Heart right ventricle (tissue), 16 donors: ENCODE results near the gene VPS51. TPM values are rescaled to one million over a fixed set of nuclear protein-coding genes. Genes with fewer than 3 reads are reported as not detected.
A peak's percentile ranks its signal among the peaks of the same experiment; 100 is the strongest.

Experiments
- ATAC-seq, 8 donors: fragments of 200-7000 bp; cut with Tn5 transposase; one replicate each; pipeline ENCODE4 v1.9.1; 2020; ENCODE audit warnings: mild to moderate bottlenecking in 8 of 8, moderate library complexity in 8 of 8, moderate number of reproducible peaks in 1 of 8
- DNase-seq, 2 donors: peaks; one replicate each; pipeline ENCODE4 v3.0.0-alpha.2; 2020
- H3K27ac ChIP-seq, 10 donors: fragments of 200-600 bp; sonication (generic) in 2 of 10; one replicate each; pipeline versions ENCODE4 v1.5.0 to v1.8.0; 2020 to 2022; ENCODE audit warnings: mild to moderate bottlenecking in 3 of 10
- H3K27me3 ChIP-seq, 7 donors: fragments of 200-600 bp; one replicate each; pipeline ENCODE4 v1.8.0; 2021 to 2022; ENCODE audit warnings: mild to moderate bottlenecking in 2 of 7
- H3K36me3 ChIP-seq, 9 donors: fragments of 200-600 bp; sonication (generic) in 1 of 9; one replicate each; pipeline versions ENCODE4 v1.5.0 to v1.8.0; 2020 to 2022; ENCODE audit warnings: mild to moderate bottlenecking in 2 of 9
- H3K4me1 ChIP-seq, 9 donors: fragments of 200-600 bp; sonication (generic) in 1 of 9; one replicate each; pipeline versions ENCODE4 v1.5.0 to v1.8.0; 2020 to 2022; ENCODE audit warnings: mild to moderate bottlenecking in 4 of 9
- H3K4me3 ChIP-seq, 10 donors: fragments of 200-600 bp; sonication (generic) in 2 of 10; one replicate each; pipeline versions ENCODE4 v1.5.0 to v1.8.0; 2020 to 2022; ENCODE audit warnings: mild to moderate bottlenecking in 7 of 10, moderate library complexity in 2 of 10
- H3K9me3 ChIP-seq, 11 donors: fragments of 200-600 bp in 10 of 11; sonication (generic) in 2 of 11; one replicate each; pipeline versions ENCODE4 v1.5.0 to v1.8.0; 2013 to 2022; ENCODE audit warnings: mild to moderate bottlenecking in 2 of 11, control low read depth in 1 of 11, moderate library complexity in 1 of 11
- CTCF ChIP-seq, 9 donors: fragments of 200-600 bp; sonication (generic) in 2 of 9; IDR thresholded peaks; one replicate each; pipeline versions ENCODE4 v1.5.0 to v1.8.0; 2021 to 2022; ENCODE audit warnings: antibody characterized with exemption in 9 of 9, mild to moderate bottlenecking in 5 of 9, moderate library complexity in 1 of 9
- WGBS, 2 donors: extraction: QIAGEN DNeasy Blood & Tissue Kit; methylation state at CpG; one replicate each; pipeline ENCODE4 v1.1.7; 2013; ENCODE audit warnings: inconsistent platforms in 1 of 2; 5-methylcytosine and 5-hydroxymethylcytosine counted together
- intact Hi-C, 10 donors: fragments of 100-400 bp; cut with DNase I; formaldehyde crosslinking; loops; one replicate each; pipeline versions ENCODE4 v1.11.1 to v1.14.2; 2022
- polyA plus RNA-seq, 2 donors: library from polyadenylated mRNA; stranded (reverse); fragments of 200-250 nt; gene quantifications; one replicate each; pipeline ENCODE4 v1.2.3, GENCODE V29; 2013
- total RNA-seq, 10 donors: library from RNA; stranded (reverse); fragmentation: NEBNext Ultra II Directional in 3 of 10; extraction: Animal tissue kit (Norgen Biotek cat#: 25700) in 3 of 10; gene quantifications; one replicate each; pipeline versions ENCODE4 v1.2.1 to v1.2.4, GENCODE V29; 2021 to 2023
- donor health status: Arrhythmogenic right ventricular cardiomyopathy.
- donor health status: ischemic (EF 13 %, LVEDD 7.1; RV severe dilation, severe dysfunction).
- donor health status: healthy with polysubstance abuse.
- donor health status: DM: no; HTN: yes; CAD: no.
- donor health status: DM: no; HTN: no; CAD: no.
- donor health status: ischemic (EF 25% LVEDD 6.9; RV normal size, moderate dysfunction).
- donor health status: ischemic (EF 25% LVEDD 5.7; RV mildly dilated, moderate dysfunction).
- donor health status: healthy.
- donor health status: DM: yes; HTN: yes; CAD: no.
- donor health status: Ischemic cardiomyopathy.
- donor health status: ischemic (EF 35%, LVEDD 5.7; RV mildly dilated, moderate dysfunction).
- donor health status: nonischemic (EF 11% LVEDD 7.7; RV severe dilation, severe dysfunction).
- donor health status: DM: yes; HTN: yes; CAD: no.
- donor health status: PGD.
- donor health status: ischemic (EF 29% LVEDD 5.4; RV normal size, mild dysfunction).
- donor health status: nonischemic (EF 23%, LVEDD 6.1; RV moderate dilation, normal function).

VPS51 gene
- total and polyA plus RNA-seq, 12 donors = 79.2 to 123 (median 100) TPM

GRCh38 chr11:65078786-65079342, 17.1 kb upstream of the VPS51 start:
- Histone ChIP-seq H3K4me3 (no peak overlapping the region), H3K4me1 (peaks cover 0 to 21% (median 7%) of the 10 kb centered on the region in 9 donors), H3K27ac (no peak overlapping the region), H3K9me3 (no peaks in the 10 kb centered on the region), H3K36me3 (peaks cover 0 to 16% (median 0%) of the 10 kb centered on the region in 9 donors), H3K27me3 (no peaks in the 10 kb centered on the region)
- intact Hi-C loops = no loop called here
- DNase-seq (no peak), ATAC-seq (no peak)
- TF ChIP-seq CTCF (IDR thresholded peaks at IDR 0.05) = no peak
- 88 to 93% methylated on average over 9 of the region's 9 CpGs for WGBS, 2 donors

- intact Hi-C loops = loop anchor here in 6 of 10 donors (5.0 to 10.0 kb wide), 5 partner anchors 39 to 158 kb away; partner anchors contain the start of genes FAU (in 2 of the 6), MRPL49 (in 2 of the 6), SNX15 (in 2 of the 6) and ARL2 (in 1 of the 6)
- H3K4me3 ChIP-seq = peak overlapping the region; percentile 64 to 93 (median 81)
- peaks cover 6 to 34% (median 20%) of the 10 kb centered on the region in 9 donors for H3K4me1 ChIP-seq
- H3K9me3 ChIP-seq = no peaks in the 10 kb centered on the region
- no peak for TF ChIP-seq CTCF (IDR thresholded peaks at IDR 0.05)
- peak in 1 of 8 donors; percentile 2 for ATAC-seq
- WGBS, 2 donors = 3 to 8% methylated on average over 13 of the region's 13 CpGs
- no peak for DNase-seq
- H3K27me3 ChIP-seq = no peaks in the 10 kb centered on the region
- peaks cover 0 to 50% (median 17%) of the 10 kb centered on the region in 9 donors for H3K36me3 ChIP-seq
- H3K27ac ChIP-seq = peak overlapping the region in 7 of 10 donors; percentile 82 to 96 (median 93)
These were observed 12.7 kb upstream of the VPS51 start for GRCh38 chr11:65083134-65083833.

- peaks cover 6 to 34% (median 20%) of the 10 kb centered on the region in 9 donors for H3K4me1 ChIP-seq
- H3K27me3 ChIP-seq = no peaks in the 10 kb centered on the region
- ATAC-seq (peak; percentile 94 to 98 (median 98)), DNase-seq (peak; percentile 95)
- TF ChIP-seq CTCF (IDR thresholded peaks at IDR 0.05) = no peak
- no peaks in the 10 kb centered on the region for H3K9me3 ChIP-seq
- peak within 1 kb of the TSS; percentile 64 to 93 (median 81) for H3K4me3 ChIP-seq
- H3K36me3 ChIP-seq = peaks cover 0 to 57% (median 17%) of the 10 kb centered on the region in 9 donors
- 0% methylated on average over 79 of the region's 79 CpGs for WGBS, 2 donors
- H3K27ac ChIP-seq = peak within 1 kb of the TSS; percentile 79 to 96 (median 92)
- intact Hi-C loops = loop anchor here in 6 of 10 donors (1.0 to 10.0 kb wide), 11 partner anchors 12 to 159 kb away; partner anchors contain the start of genes FAU (in 4 of the 6), MRPL49 (in 4 of the 6), SNX15 (in 3 of the 6) and SAC3D1 (in 2 of the 6)
These were observed 12.0 kb upstream of the VPS51 start, which contains the start of the genes CDCA5 and ZFPL1 for GRCh38 chr11:65083834-65084597. Gene CDCA5, minus strand, starts transcription at chr11:65084040. Its CDS starts 62 bp downstream, at chr11:65083978. Gene ZFPL1, plus strand, starts transcription at chr11:65084222. Its CDS starts 477 bp downstream, at chr11:65084699.
